ENCODE measurements around the gene CHAD. TPM values are rescaled to one million over a fixed set of nuclear protein-coding genes. Genes with fewer than 3 reads are reported as not detected.

The CHAD gene
- total and polyA plus RNA-seq, 7 donors = 3.7 to 7.2 (median 4.4) TPM; not detected in 4

DNA sequence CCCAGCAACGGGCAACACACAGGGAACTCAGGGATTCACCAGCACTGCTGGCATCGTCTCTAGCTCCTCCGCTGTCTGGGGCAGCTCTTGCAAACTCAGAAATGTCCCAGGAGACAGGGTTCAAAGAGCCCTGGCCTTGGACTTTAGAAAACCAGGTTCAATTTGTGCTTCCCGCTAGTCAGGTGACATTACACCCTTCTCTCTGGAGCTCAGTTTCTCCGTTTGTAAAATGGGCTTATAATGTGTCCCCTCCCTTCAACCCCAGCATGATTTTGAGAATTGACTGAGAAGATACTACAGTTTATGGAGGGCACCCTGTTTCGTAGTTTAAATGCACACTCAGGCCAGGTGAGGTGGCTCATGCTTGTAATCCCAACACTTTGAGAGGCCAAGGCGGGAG lies 37.6 kb upstream of the CHAD start:
- Histone ChIP-seq H3K27me3 (no peaks in the 10 kb centered on the region), H3K36me3 (no peaks in the 10 kb centered on the region), H3K9me3 (no peaks in the 10 kb centered on the region), H3K4me1 (peaks cover 0 to 16% (median 8%) of the 10 kb centered on the region in 4 donors), H3K27ac (no peak overlapping the region), H3K4me3 (no peak overlapping the region)
- TF ChIP-seq POLR2A (IDR thresholded peaks at IDR 0.05) (no peak), EP300 (IDR thresholded peaks at IDR 0.05) (no peak), POLR2AphosphoS5 (IDR thresholded peaks at IDR 0.05) (no peak)
- TF ChIP-seq, protein P1, sequence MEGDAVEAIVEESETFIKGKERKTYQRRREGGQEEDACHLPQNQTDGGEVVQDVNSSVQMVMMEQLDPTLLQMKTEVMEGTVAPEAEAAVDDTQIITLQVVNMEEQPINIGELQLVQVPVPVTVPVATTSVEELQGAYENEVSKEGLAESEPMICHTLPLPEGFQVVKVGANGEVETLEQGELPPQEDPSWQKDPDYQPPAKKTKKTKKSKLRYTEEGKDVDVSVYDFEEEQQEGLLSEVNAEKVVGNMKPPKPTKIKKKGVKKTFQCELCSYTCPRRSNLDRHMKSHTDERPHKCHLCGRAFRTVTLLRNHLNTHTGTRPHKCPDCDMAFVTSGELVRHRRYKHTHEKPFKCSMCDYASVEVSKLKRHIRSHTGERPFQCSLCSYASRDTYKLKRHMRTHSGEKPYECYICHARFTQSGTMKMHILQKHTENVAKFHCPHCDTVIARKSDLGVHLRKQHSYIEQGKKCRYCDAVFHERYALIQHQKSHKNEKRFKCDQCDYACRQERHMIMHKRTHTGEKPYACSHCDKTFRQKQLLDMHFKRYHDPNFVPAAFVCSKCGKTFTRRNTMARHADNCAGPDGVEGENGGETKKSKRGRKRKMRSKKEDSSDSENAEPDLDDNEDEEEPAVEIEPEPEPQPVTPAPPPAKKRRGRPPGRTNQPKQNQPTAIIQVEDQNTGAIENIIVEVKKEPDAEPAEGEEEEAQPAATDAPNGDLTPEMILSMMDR (IDR thresholded peaks at IDR 0.05) = no peak
- intact Hi-C loops (cut with DNase I) = no loop called here
- no peak for DNase-seq
- 78 to 79% methylated on average over 7 of the region's 7 CpGs for WGBS, 2 donors

DNA sequence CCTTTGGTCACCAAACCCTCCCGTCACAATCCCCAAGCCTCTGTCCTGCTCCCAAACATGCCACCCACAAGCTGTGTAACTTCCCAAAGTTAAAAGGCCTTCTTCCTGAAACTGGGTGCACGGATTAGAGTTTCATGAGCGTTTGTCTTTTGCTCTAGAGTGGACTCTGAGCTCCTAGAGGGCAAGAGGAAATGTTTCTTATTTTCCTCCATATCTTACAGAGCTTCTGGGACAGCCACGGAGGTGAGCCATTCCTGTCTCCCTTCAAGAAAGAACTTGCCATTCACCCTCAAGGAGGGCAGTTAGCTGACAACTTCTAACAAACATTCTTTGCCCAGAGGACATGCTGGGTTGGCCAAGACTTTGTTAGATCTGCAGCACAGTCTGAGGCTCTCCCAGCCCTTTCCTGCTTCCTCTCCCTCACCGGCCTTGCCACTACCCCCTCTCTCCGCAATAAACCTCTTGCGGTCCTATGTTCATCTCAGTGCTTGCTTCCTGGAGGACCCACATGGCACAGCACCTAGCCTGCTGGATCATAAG lies 37.0 kb upstream of the CHAD start:
- TF ChIP-seq POLR2AphosphoS5 (IDR thresholded peaks at IDR 0.05) (no peak), POLR2A (IDR thresholded peaks at IDR 0.05) (no peak), EP300 (IDR thresholded peaks at IDR 0.05) (no peak)
- TF ChIP-seq, protein P1 (IDR thresholded peaks at IDR 0.05) = no peak
- 49 to 67% methylated on average over 7 of the region's 7 CpGs for WGBS, 2 donors
- Histone ChIP-seq H3K4me1 (peaks cover 0 to 16% (median 8%) of the 10 kb centered on the region in 4 donors), H3K27ac (no peak overlapping the region), H3K4me3 (no peak overlapping the region), H3K36me3 (no peaks in the 10 kb centered on the region), H3K27me3 (no peaks in the 10 kb centered on the region), H3K9me3 (no peaks in the 10 kb centered on the region)
- intact Hi-C loops (cut with DNase I) = no loop called here
- no peak for DNase-seq

- Histone ChIP-seq H3K9me3 (no peaks in the 10 kb centered on the region), H3K4me1 (no peaks in the 10 kb centered on the region), H3K36me3 (no peaks in the 10 kb centered on the region), H3K4me3 (no peak overlapping the region), H3K27me3 (no peaks in the 10 kb centered on the region), H3K27ac (peak overlapping the region in 2 of 4 donors; percentile 31 to 32)
- no peak for DNase-seq
- 77 to 87% methylated on average over 9 of the region's 9 CpGs for WGBS, 2 donors
- intact Hi-C loops (cut with DNase I) = no loop called here
- TF ChIP-seq POLR2A (IDR thresholded peaks at IDR 0.05) = no peak
- TF ChIP-seq EP300 (IDR thresholded peaks at IDR 0.05) = no peak
- TF ChIP-seq, protein P1 (IDR thresholded peaks at IDR 0.05) = no peak
- TF ChIP-seq POLR2AphosphoS5 (IDR thresholded peaks at IDR 0.05) = no peak
These were observed 33.8 kb upstream of the CHAD start for GRCh38 chr17:50502301-50502990.

DNA sequence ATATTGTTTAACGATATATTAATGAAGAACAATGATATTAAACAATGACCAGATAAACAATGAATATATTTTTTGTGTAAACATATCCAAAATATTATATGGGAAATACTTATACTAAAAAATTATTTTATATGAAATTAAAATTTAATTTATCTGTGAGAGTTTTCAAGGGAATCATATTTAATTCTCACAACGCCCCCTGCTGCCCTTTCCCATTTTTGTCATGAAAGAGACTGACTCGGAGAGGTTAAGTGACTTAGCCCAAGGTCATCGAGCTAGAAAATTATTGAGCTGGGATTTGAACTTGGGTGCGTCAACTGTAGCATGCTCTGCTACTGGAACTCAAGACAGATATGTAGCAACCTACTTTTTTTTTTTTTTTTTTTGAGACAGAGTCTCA lies 32.4 kb upstream of the CHAD start:
- intact Hi-C loops (cut with DNase I) = no loop called here
- Histone ChIP-seq H3K4me1 (no peaks in the 10 kb centered on the region), H3K4me3 (no peak overlapping the region), H3K9me3 (no peaks in the 10 kb centered on the region), H3K27ac (peak overlapping the region in 1 of 4 donors; percentile 28), H3K36me3 (no peaks in the 10 kb centered on the region), H3K27me3 (no peaks in the 10 kb centered on the region)
- DNase-seq = no peak
- WGBS, 2 donors = 23 to 38% methylated on average over 5 of the region's 5 CpGs
- TF ChIP-seq, protein P1 (IDR thresholded peaks at IDR 0.05) = no peak
- no peak for TF ChIP-seq POLR2A (IDR thresholded peaks at IDR 0.05)
- TF ChIP-seq EP300 (IDR thresholded peaks at IDR 0.05) = no peak
- TF ChIP-seq POLR2AphosphoS5 (IDR thresholded peaks at IDR 0.05) = no peak

All from sigmoid colon (tissue), 7 donors.